Kidney (tissue), 14 donors: ENCODE results near the gene PPL. TPM values are rescaled to one million over a fixed set of nuclear protein-coding genes. Genes with fewer than 3 reads are reported as not detected.

ENCODE experiments used
- DNase-seq, 5 donors: peaks; one replicate each; pipeline ENCODE4 v3.0.0-alpha.2; 2013 to 2020
- FAIRE-seq: peaks from 2 replicates; lab custom pipeline; 2012; peaks lifted over from hg19 to GRCh38; lab: Jason Lieb, UNC
- H3K27ac ChIP-seq, 2 donors: one replicate each; pipeline ENCODE4 v1.7.0; 2013; ENCODE audit warnings: low read depth in 2 of 2, low read length in 2 of 2, inconsistent platforms in 1 of 2
- H3K27me3 ChIP-seq: one replicate; pipeline ENCODE4 v1.7.1; 2013; ENCODE audit warnings: low read length, inconsistent platforms; ENCODE audit not compliant: control insufficient read depth, insufficient read depth
- H3K36me3 ChIP-seq, 3 donors: one replicate each; pipeline versions ENCODE4 v1.7.0 to v1.7.1; 2013; ENCODE audit warnings: low read length in 3 of 3, control low read depth in 1 of 3, inconsistent platforms in 1 of 3; ENCODE audit not compliant: insufficient read depth in 3 of 3, control insufficient read depth in 2 of 3
- H3K4me1 ChIP-seq, 3 donors: one replicate each; pipeline versions ENCODE4 v1.7.0 to v1.7.1; 2013; ENCODE audit warnings: low read length in 3 of 3, inconsistent platforms in 1 of 3, low read depth in 1 of 3; ENCODE audit not compliant: control insufficient read depth in 2 of 3, insufficient read depth in 2 of 3
- H3K4me3 ChIP-seq, 3 donors: one replicate each; pipeline versions ENCODE4 v1.7.0 to v1.8.1; 2013; ENCODE audit warnings: low read length in 3 of 3, control low read depth in 1 of 3, inconsistent platforms in 1 of 3
- H3K9ac ChIP-seq, 3 donors: one replicate each; pipeline versions ENCODE4 v1.7.0 to v1.7.1; 2013; ENCODE audit warnings: low read length in 3 of 3, control low read depth in 1 of 3, inconsistent platforms in 1 of 3
- H3K9me3 ChIP-seq, 3 donors: one replicate each; pipeline versions ENCODE4 v1.7.0 to v1.7.1; 2013; ENCODE audit warnings: low read length in 3 of 3, control low read depth in 1 of 3, inconsistent platforms in 1 of 3; ENCODE audit not compliant: control insufficient read depth in 2 of 3, insufficient read depth in 1 of 3
- intact Hi-C: fragments of 100-400 bp; cut with DNase I; formaldehyde crosslinking; loops from one replicate; pipeline ENCODE4 v1.11.1; 2022
- polyA plus RNA-seq: library from polyadenylated mRNA; stranded (reverse); fragments of 350-450 nt; fragmentation: Illumina TruSeq; extraction: RNeasy Lipid Tissue Mini Kit (QIAGEN cat#74804); gene quantifications from one replicate; pipeline ENCODE4 v1.2.3, GENCODE V29; 2014; ENCODE audit warnings: low read depth, low replicate concordance; ENCODE audit not compliant: insufficient read depth
- total RNA-seq: library from RNA; stranded (reverse); fragmentation: NEBNext Ultra II Directional; extraction: Animal tissue kit (Norgen Biotek cat#: 25700); gene quantifications from one replicate; pipeline ENCODE4 v1.2.1, GENCODE V29; 2021
- TF ChIP-seq, protein P1 (sequence below): IDR thresholded peaks from 3 replicates; pipeline ENCODE4 v1.5.1; 2012; ENCODE audit warnings: mild to moderate bottlenecking, moderate library complexity, borderline replicate concordance; ENCODE audit not compliant: insufficient read depth; ENCODE audit errors: extremely low read depth
- donor health status: control.
- donor health status: control.
- donor health status: control.
- donor health status: control.
- donor health status: control.
- donor health status: DM: yes; HTN: yes; CAD: no.
- donor health status: Normal renal cell carcinoma (clear cell type).

The PPL gene
- total and polyA plus RNA-seq, 2 donors from 2014 or later, result 7.7 to 78.4 TPM

DNA sequence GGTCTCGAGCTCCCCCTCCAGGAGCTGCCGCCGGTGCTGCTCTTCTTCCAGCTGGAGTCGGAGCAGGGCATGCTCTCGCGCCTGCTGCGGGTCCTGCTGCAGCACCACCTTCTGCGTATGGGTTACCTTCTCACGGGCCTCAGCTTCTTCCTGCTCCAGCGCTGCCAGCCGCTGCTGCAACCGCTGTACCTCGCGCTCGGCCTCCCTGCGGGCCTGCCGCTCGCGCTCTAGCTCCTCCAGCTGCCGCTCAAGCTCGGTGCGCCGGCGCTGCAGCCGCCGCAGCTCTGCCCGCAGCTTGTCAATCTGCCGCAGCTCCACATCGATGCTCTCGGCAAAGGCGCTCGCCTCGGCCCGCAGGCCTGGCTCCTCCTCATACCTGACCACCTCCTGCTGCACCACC is 52.7 kb downstream of the PPL start:
- Histone ChIP-seq H3K27ac (no peak overlapping the region), H3K4me1 (peaks cover 0 to 14% (median 2%) of the 10 kb centered on the region in 3 donors), H3K9ac (no peak overlapping the region), H3K9me3 (no peaks in the 10 kb centered on the region), H3K27me3 (no peaks in the 10 kb centered on the region), H3K36me3 (peaks cover 12 to 55% (median 47%) of the 10 kb centered on the region in 3 donors), H3K4me3 (no peak overlapping the region)
- intact Hi-C loops, result no loop called here
- TF ChIP-seq, protein P1, sequence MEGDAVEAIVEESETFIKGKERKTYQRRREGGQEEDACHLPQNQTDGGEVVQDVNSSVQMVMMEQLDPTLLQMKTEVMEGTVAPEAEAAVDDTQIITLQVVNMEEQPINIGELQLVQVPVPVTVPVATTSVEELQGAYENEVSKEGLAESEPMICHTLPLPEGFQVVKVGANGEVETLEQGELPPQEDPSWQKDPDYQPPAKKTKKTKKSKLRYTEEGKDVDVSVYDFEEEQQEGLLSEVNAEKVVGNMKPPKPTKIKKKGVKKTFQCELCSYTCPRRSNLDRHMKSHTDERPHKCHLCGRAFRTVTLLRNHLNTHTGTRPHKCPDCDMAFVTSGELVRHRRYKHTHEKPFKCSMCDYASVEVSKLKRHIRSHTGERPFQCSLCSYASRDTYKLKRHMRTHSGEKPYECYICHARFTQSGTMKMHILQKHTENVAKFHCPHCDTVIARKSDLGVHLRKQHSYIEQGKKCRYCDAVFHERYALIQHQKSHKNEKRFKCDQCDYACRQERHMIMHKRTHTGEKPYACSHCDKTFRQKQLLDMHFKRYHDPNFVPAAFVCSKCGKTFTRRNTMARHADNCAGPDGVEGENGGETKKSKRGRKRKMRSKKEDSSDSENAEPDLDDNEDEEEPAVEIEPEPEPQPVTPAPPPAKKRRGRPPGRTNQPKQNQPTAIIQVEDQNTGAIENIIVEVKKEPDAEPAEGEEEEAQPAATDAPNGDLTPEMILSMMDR, result no peak
- FAIRE-seq (no peak), DNase-seq (no peak)

GRCh38 chr16:4883501-4883900 is 53.4 kb downstream of the PPL start:
- no peak for DNase-seq
- no peak overlapping the region for H3K9ac ChIP-seq
- no peak overlapping the region for H3K27ac ChIP-seq
- TF ChIP-seq, protein P1, result no peak
- H3K4me3 ChIP-seq, result no peak overlapping the region
- intact Hi-C loops, result no loop called here
- FAIRE-seq, result no peak
- peaks cover 15 to 61% (median 50%) of the 10 kb centered on the region in 3 donors for H3K36me3 ChIP-seq
- H3K9me3 ChIP-seq, result no peaks in the 10 kb centered on the region
- no peaks in the 10 kb centered on the region for H3K27me3 ChIP-seq
- H3K4me1 ChIP-seq, result peaks cover 0 to 14% (median 2%) of the 10 kb centered on the region in 3 donors

DNA sequence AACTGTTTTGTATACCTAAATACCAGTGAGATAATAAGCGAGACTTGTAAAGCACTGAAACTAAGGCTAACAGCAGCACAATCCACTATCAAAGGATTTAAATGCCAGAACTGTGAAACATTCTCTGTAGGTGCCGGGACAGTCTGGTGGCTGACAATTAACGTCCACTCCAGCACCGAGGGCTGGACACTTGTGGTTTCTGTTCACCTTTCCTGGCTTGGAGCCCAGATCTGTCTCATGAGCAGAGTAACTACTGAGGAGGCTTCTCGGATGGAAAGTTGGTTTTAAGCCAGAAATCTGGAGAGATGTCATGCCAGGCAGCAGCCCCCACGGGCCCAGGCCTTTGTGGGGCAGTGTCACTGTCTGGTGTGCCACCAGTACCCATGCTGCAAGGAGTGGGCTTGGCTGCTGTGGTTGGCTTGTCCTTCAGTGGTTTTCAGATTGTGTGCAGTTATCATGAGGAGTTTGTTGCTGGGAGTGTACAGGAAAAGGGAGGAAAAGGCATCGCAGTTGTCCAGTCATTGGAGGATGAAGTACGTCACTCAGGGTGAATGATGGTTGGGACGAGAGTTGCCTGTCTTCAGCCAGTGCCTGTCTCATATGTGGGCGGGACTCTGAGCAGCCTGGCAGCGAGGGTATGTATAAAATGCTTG is 54.2 kb downstream of the PPL start:
- intact Hi-C loops, result no loop called here
- Histone ChIP-seq H3K9me3 (no peaks in the 10 kb centered on the region), H3K27ac (no peak overlapping the region), H3K4me3 (no peak overlapping the region), H3K9ac (no peak overlapping the region), H3K27me3 (no peaks in the 10 kb centered on the region), H3K36me3 (peaks cover 19 to 64% (median 53%) of the 10 kb centered on the region in 3 donors), H3K4me1 (peaks cover 0 to 14% (median 2%) of the 10 kb centered on the region in 3 donors)
- peak in 2 of 5 donors; percentile 31 to 79 for DNase-seq
- TF ChIP-seq, protein P1, result no peak
- no peak for FAIRE-seq
